HG03175 (cell line): ENCODE data around the gene MYH10.
"Not testable (repeated sequence)": the region's sequence is repeated elsewhere in the genome, so short reads cannot be mapped to it uniquely, and the experiment has no call there.

Experiments used
- ATAC-seq: cut with Tn5 transposase; IDR thresholded peaks from one replicate; pipeline ENCODE4 v1.9.1; 2021; ENCODE audit warnings: mild to moderate bottlenecking, moderate library complexity; ENCODE audit not compliant: unreplicated experiment

The MYH10 gene

DNA sequence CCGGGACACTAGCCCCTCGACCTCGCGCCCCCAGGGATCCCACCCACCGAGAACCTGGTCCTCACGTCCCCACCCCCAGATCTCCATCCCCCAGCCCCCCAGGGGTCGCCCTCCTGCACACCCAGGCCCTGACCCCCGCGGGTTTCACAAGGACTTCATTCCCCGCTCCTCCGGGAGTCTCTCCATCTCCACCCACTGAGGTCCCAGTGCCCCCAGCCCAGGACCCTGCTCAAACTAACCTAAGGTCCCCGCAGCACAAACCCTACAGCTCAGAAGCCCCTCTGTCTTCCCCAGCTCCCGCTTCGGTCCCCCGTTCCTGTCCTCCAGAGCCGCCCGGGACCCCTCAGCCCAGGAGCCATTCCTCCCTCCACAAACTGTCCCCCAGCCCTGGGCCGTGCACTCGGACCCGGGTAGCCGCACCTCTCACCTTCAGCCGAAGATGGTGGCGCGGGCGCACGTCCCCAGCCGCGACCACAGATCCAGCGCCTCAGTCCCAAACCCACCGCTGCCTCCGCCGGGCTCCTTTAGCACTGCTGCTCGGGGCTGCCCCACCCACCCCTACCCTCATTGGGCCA lies at the start of gene MYH10:
TSS of gene MYH10 (minus strand) at position 499 of the 575 bp plus-strand sequence. CDS start 7,479 bp downstream, outside the sequence.
- no peak for ATAC-seq

DNA sequence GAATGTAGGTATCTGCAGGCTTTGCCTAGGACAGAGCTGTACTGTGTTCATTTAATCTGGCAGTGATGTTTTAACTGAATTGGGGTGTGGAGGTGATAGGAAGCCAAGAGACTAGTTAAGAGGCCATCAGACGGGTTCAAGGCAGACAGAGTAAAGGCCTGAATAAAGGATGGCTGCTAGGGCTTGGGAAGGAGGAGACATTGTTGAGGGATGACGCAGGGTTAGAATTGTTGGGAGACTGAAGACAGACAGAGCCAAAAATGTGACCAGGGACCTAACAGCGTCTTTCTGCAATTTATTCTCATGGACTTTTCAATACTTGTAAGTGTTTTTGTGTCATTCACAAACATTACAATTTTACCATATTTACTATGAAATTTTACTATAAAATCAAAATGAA lies 48.6 kb upstream of the MYH10 start:
- ATAC-seq, result no peak

DNA sequence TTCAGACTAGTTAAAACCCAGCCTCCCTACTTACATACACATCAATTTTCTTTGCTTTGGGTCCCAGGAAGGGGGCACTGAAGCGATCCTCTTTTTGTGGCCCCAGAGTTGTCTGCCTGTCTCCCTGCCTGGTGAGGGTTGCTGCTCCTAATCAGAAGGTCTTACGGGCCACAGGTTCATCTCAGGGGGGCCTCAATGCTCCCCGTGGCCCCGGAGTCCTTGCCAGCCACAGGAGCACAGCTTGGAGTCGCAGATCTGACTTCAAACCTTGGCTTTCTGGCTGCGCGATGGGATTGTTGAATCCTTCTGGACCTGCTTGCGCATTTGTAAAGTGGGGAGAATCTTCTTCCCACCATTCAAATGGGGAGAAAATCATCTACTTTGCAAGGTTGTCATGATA lies 44.8 kb upstream of the MYH10 start:
- ATAC-seq, result no peak

DNA sequence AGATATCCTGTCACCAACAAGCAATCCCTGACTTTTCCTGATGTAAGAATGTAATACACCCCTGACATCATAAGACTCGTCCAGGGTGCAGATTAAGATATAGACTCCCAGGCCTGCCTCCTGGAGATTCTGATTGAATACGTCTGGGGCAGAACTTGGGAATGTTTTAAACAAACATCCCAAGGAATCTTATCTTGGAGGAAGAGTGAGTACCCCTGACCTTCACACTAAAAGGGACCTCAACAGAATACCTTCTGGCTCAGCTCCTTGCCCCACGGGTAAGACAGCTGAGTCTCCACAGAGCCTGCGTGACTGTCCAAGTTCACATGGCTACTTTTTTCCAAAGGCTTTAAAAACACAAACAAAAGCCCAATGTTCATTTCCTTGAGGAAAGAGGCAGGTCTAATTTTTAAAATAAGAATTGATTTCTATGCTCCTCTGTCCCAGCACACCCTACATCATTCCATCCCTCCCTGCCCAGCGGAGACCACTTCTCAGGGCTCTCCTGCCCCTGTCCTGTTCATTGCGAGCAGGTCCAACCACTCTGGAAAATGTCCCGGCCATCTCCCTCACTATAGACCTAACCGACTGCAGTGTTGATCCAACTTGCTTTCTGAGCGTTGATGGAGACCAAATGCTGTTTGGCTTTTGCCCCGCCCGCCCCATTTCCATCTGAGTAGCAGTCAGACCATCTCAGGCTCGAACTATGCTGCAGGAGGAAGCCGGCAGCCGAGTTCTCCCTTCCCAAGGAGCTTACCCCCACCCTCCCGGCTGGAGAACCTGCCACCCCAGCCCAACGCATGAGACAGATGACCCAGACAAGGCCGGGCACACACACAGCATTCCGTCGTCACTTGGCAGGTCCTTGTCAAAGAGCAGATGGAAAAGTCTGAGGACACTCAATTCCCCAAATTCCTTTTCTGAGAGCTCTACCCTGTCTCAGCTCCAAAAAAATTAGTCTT lies 44.1 kb upstream of the MYH10 start:
- ATAC-seq, result no peak

DNA sequence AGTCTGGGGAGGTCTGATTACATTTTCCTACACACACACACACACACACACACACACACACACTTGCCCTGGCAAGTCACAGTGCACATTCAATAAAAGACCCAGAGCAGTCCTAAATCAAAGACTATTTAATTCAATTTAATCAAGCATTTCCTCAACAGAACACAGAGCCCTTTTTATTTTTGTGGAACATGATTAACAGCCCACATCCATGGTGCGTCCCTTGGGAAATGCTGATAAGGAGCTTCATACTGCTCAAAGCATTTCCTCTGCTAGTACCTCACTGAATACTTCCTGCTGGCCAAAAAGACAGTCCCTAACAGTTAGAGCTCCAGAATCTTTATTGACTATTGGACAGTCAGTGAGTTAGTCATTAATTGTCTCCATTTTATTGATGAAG lies 43.1 kb upstream of the MYH10 start:
- ATAC-seq, result no peak

DNA sequence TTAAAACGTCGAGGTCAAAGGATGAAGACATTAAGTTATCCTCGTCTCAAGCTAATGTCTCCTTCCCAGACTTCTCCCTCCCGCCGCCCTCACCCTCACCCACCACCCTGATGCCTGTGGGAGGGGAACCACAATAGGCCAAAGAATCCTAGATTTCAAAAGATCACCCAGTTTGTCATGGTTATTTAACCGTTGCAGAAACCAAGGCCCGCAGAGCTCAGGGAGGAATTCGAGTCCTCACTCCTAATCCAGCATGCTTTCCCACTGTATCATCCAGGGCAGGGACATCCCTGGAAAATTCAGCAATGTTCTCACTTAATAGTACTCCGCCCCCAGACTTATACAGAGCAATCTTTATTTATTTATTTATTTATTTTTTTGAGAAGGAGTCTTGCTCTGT lies 41.8 kb upstream of the MYH10 start:
- no peak for ATAC-seq

DNA sequence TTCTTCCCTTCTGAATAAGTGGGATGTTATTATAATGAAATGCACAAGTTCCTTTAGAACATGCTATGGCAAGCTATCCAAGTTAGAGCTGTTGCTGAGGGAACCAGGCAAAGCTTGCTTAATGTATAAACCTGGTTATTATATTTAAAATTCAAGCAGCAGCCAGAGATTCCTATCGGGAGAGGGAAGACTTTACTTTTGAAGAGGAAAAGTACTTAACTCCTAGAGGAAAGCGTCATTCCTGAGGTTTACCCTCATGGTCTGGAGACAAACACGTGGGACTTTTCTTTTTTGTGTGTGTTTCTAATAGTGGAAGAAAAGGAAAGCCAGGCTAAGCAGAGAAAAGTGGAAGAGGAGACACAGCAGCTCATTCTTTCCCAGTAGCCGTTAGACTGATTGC lies 39.9 kb upstream of the MYH10 start:
- ATAC-seq, result no peak

DNA sequence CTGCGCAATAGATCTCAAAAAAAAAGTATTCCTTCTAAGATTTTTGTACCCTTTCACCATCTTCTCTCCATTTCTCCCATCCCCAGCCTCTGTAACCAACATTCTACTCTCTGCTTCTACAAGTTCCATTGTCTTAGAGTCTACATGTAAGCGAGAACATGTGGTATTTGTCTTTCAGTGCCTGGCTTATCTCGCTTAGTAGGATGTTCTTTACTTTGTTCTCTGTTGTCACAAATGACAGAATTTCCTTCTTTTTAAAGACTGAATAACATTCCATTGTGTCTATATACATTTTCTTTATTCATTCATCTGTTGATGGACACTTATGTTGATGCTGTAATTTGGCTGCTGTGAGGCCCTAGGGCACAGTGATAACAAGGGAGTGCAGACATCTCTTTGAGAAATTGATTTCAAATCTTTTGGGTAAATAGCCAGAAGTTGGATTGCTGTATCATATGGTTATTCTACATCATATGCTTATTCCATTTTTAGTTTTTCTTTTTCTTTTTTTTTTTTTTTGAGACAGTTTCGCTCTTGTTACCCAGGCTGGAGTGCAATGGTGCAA lies 37.7 kb upstream of the MYH10 start:
- no peak for ATAC-seq

DNA sequence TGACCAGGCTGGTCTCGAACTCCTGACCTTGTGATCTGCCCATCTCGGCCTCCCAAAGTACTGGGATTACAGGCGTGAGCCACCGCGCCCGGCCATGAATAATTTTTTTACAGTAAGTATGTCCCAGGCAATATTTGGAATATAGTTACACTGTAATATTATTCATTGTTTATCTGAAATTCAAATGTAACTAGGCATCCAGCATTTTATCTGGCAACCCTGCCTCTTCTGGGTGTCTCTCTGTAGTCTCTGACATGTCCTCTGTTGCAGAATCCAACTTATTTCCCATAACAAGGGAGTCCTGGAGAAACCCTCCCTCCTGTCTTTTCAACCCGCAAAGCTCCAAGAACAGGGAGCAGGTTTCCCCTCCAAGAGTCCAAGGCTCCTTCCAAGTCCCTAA lies 36.9 kb upstream of the MYH10 start:
- ATAC-seq, result no peak

DNA sequence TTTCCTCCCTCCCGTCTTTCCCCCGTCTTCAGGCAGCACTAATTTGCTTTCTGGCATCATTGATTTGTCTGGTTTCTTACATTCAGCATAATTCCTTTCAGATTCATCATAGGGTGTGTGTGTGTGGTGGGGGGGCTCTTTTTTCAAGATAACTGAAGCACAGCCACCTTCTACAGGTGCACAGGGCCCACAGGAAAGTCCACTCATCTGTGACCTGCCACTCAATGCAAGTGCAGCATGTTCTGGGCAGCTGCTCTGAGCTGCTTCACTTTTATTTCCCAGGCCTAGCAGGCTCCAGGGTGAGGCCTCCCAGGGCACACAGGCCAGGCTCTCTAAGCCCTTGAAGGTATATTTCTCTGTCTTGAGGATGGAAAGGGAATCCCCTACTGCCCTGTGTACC lies 35.2 kb upstream of the MYH10 start:
- no peak for ATAC-seq

DNA sequence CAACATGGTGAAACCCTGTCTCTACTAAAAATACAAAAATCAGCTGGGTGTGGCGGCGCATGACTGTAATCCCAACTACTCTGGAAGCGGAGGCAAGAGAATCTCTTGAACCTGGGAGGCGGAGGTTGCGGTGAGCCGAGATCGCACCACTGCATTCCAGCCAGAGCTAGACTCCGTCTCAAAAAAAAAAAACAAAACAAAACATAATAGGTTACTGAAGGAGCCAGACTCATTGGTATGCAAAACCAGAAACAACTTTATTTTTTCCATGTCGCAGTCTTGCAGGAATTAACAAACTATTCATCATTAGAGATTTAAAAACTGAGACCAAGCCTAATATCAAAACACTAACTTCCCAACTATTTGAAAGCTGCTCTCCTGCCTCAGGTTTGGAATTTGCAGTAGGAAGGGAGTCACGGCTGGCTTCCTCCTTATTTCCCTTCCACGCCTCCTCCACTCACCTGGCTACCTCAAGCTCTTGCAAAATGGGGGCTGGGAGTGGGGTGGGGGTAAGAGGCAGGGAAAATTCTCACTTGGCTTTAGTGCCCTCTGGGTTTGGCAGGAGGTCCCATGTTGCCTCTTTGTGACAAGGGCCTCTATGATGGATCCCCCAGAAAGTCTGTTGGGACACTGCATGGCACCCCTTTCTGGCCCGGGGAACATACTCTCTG lies 34.1 kb upstream of the MYH10 start:
- ATAC-seq, result no peak

DNA sequence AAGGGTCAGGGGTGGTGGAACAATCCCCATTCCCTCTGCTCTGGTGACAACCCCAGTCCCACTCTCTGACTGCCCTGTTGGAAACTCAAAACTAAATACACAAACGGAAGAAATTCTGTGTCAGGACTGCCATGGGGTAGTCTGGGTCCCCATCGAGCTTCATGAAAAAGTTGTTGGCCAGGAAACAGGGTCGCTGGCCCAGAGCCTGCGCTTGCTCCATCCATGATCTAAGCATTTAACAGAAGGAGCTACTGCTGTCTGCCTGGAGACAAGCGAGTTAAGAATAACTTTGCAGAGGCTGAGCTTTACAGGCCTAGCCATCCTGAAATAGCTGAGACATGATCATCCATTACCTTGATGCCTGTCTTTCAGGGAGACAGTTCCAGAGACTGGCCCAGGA lies 32.4 kb upstream of the MYH10 start:
- ATAC-seq, result no peak

DNA sequence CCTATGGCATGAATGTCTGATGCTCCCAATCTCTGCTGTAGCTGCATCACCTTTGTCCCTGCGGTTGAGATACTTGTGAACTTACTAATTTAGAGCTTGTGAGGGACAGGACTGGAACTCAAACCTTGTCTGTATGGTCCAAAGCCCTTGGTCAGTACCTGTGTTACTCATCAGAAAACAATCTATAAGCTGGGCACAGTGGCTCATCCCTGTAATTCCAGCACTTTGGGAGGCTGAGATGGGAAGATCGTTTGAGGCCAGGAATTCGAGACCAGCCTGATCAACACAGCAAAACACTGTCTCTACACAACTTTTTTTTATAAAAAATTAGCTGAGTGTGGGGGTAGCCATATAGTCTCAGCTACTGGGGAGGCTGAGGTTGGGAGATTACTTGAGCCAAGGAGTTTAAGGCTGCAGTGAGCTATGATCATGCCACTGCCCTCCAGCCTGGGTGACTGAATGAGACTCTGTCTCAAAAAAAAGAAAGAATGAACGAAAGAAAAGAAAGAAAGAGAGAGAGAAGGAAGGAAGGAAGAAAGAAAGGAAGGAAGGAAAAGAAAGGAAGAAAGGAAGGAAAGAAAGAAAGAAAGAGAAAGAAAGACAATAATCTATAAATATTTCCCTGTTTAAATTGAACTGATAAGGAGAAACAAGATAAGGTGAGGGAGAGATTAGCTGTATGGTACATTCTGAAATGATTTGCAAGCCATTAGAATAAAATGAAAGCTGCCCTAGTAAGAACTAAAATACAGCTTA lies 31.7 kb upstream of the MYH10 start:
- ATAC-seq, result no peak

DNA sequence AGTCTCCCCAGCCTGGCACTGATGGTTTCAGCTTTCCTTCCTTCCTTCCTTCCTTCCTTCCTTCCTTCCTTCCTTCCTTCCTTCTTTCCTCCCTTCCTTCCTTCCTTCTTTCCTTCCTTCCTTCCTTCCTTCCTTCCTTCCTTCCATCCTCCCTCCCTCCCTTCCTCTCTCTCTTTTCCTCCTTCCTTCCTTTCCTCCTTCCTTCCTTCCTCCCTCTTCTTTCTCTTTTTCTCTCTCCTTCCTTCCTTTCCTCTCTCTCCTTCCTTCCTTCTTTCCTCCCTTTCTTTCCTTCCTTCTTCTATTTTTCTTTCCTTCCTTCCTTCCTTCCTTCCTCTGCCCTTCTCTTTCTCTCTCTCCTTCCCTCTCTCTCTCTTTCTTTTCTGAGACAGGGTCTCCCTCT lies 30.2 kb upstream of the MYH10 start:
- ATAC-seq, result not testable (repeated sequence)

DNA sequence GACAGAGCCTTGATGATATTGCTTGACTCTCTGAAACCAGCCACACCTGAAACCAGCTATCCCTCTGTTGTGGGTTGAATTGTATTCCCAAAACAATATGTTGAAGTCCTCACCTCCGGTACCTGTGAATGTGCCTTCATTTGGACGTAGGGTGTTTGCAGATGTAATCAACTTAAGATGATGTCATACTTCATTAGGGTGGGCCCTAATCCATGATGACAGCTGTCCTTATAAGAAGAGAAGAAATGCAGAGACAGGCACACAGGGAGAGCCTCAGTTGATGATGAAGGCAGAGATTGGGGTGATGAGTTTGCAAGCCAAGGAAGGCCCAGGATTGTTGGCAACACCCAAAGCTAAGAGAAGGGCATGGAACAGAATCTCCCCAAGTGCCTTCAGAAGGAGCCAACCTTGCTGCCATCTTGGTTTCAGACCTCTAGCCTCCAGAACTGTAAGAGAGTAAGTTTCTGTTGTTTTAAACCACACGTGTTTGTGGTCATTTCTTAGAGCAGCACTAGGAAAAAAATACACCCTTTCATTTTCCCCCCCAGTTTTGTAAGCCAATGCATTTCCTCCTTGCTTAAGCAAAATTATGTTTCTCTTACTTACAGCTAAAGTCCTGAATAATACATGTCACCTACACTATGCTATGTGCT lies 29.4 kb upstream of the MYH10 start:
- ATAC-seq, result no peak

DNA sequence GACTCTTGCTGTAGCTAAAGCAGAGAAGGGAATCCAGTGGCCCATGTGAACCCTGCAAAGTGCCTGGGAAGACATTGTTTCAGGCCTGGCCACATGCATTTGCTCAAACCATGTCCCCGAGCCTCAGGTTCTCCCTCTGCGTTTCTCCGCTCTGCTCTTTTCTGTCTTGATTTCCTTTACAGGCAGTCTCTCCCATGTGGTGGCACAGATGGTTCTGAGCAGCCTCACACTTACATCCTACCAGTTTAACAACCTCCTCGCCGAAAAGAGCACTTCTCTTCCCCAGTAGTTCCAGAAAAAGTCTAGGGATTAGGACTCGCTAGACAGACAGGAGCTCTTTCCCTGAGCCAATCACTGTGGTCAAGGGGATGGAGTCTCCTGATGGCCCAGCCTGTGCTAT lies 28.3 kb upstream of the MYH10 start:
- no peak for ATAC-seq

DNA sequence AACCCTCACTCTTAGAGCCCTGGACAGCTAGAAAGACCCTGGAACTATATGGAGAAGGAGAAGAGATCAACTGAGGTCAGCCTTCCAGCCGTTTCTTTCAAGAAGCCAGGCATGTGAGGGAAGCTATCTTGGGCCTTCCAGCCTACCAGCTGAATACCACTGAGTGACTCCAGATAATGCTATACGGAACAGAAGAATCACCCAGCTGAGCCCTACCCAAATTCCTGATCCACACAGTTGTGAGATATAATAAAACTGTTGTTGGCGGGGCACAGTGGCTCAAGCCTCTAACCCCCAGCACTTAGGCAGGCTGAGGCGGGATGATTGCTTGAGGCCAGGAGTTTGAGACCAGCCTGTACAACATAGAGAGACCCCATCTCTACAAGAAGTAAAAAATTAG lies 26.2 kb upstream of the MYH10 start:
- ATAC-seq, result no peak

DNA sequence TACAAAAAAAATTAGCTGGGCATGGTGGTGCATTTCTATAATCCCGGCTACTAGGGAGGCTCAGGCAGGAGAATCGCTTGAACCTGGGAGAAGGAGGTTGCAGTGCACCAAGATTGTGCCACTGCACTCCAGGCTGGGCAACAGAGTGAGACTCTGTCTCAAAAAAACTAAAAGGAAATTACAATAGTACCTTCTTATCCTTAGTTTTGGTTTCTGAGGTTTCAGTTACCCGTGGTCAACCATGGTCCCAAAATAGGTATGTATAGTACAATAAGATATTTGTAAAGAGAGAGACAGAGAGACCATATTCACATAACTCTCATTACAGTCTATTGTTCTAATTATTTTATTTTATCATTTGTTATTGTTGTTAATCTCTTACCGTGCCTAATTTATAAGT lies 24.3 kb upstream of the MYH10 start:
- no peak for ATAC-seq

DNA sequence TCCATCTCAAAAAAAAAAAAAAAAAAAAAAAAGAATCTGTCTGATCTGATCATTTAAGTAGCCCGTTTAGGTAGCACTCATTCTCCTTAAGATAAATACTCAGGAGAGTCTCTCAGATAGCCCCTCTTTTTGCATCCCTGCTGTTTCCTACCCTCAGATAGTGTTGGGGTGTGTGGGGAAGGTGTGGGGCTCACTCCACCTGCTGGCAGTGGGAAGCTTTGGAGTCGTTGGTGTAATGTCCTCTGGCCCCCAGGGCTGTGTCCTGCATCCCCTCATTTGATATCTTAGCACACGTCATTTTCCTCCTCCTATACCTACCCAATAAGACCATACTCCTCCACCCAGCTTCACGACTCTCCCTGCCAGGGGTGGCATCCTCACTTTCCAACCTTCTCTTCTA lies 20.5 kb upstream of the MYH10 start:
- ATAC-seq, result no peak

DNA sequence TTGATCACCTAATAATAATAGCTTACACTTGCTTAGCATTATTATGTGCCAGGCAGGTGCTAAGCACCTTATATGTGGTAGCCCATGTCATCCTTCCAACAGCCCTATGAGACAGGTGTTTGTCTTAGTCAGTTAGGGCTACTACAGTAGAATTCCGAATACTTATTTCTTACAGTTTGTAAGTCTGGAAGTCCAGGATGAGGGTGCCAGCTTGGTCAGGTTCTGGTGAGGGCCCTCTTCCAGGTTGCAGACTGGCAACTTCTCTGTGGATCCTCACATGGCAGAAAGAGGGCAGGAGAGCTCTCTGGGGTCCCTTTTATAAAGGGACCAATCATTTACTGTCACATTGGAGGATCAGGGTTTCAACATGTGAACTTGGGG lies 19.6 kb upstream of the MYH10 start:
- no peak for ATAC-seq
